ENCODE data around the gene SLCO4A1.

SLCO4A1 gene

GRCh38 chr20:62606551-62607201, 35.6 kb upstream of the SLCO4A1 start:
- no peak for DNase-seq (ENCODE audit: low read depth)
- no peak overlapping the region for H3K4me3 ChIP-seq (ENCODE audit: low read length)
- TF ChIP-seq CTCF (IDR thresholded peaks at IDR 0.05; ENCODE audit: insufficient read depth, low read depth, low read length, missing control alignments), result no peak

GRCh38 chr20:62607366-62608217, 34.7 kb upstream of the SLCO4A1 start:
- H3K4me3 ChIP-seq (ENCODE audit: low read length), result no peak overlapping the region
- TF ChIP-seq CTCF (IDR thresholded peaks at IDR 0.05; ENCODE audit: insufficient read depth, low read depth, low read length, missing control alignments), result no peak
- DNase-seq (ENCODE audit: low read depth), result no peak

GRCh38 chr20:62608218-62608565, 34.1 kb upstream of the SLCO4A1 start:
- no peak overlapping the region for H3K4me3 ChIP-seq (ENCODE audit: low read length)
- no peak for DNase-seq (ENCODE audit: low read depth)
- TF ChIP-seq CTCF (IDR thresholded peaks at IDR 0.05; ENCODE audit: insufficient read depth, low read depth, low read length, missing control alignments), result no peak

GRCh38 chr20:62609279-62609720, 33.0 kb upstream of the SLCO4A1 start:
- H3K4me3 ChIP-seq (ENCODE audit: low read length), result no peak overlapping the region
- TF ChIP-seq CTCF (IDR thresholded peaks at IDR 0.05; ENCODE audit: insufficient read depth, low read depth, low read length, missing control alignments), result no peak
- no peak for DNase-seq (ENCODE audit: low read depth)

- no peak for DNase-seq (ENCODE audit: low read depth)
- no peak overlapping the region for H3K4me3 ChIP-seq (ENCODE audit: low read length)
- TF ChIP-seq CTCF (IDR thresholded peaks at IDR 0.05; ENCODE audit: insufficient read depth, low read depth, low read length, missing control alignments), result no peak
Measured at GRCh38 chr20:62609811-62610757, 32.2 kb upstream of the SLCO4A1 start.

- no peak for DNase-seq (ENCODE audit: low read depth)
- no peak overlapping the region for H3K4me3 ChIP-seq (ENCODE audit: low read length)
- no peak for TF ChIP-seq CTCF (IDR thresholded peaks at IDR 0.05; ENCODE audit: insufficient read depth, low read depth, low read length, missing control alignments)
Measured at GRCh38 chr20:62611012-62611411, 31.3 kb upstream of the SLCO4A1 start.

Data from epithelial cell of esophagus (primary cell).